ENCODE data around the gene TGIF1.

Gene TGIF1

GRCh38 chr18:3440341-3440740 lies 9.6 kb upstream of the TGIF1 start:
- no peak for DNase-seq

GRCh38 chr18:3441290-3441689 lies 8.7 kb upstream of the TGIF1 start:
- no peak for DNase-seq

GRCh38 chr18:3442919-3443318 lies 7.1 kb upstream of the TGIF1 start:
- no peak for DNase-seq

- no peak for DNase-seq
Measured at GRCh38 chr18:3444296-3444695, 5.7 kb upstream of the TGIF1 start.

GRCh38 chr18:3444954-3445353 lies 5.0 kb upstream of the TGIF1 start:
- no peak for DNase-seq

- no peak for DNase-seq
Measured at GRCh38 chr18:3447068-3447894, 2.7 kb upstream of the TGIF1 start.

DNA sequence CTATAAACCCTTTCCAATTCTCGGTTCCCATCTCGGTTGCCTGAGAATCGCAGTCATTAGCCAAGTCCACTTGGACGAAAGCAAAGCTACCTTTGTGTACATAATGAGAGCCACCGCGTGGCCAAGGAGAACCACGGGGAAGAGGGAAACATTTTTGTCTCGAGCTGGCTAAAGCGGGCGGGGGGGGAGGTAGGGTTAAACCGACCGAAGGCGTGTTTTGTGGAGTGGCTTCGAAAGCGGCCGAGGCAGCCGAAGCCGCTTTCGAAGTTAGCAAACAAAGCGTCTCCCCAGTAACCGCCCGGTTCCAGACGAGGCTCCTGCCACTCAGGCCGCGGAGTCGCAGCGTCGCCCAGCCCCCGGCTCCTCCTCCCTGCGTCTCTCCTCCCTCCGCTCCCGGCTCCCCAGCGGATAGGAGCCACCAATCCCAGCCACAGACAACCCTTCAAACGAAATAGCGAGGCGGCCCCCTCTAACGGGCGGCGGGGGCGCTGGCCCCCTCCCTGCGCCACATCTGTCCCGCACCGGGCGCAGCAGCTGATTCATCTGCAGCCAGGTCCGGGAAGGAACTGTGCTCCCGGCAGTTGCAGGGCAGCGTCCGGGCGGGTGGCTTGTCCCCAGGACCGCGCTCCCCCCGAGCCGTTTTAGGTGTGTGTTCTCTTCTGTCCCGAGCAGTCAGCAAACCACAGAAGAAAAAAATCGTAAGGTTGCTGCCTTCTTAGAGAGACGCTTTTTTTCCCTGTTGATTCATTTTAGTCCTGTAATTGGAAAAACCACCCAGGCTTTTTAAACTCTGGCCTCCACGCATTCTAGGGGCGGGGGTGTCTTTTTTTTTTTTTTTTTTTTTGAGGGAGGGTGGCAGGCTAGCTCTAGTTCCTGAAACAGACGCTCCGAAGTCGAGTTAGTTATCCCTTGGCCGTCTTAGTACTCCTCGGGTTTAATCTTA lies 1.8 kb upstream of the TGIF1 start:
- peak; percentile 97 for DNase-seq

GRCh38 chr18:3448838-3449511 lies 997 bp upstream of the TGIF1 start:
- DNase-seq = peak; percentile 87

GRCh38 chr18:3449512-3450011 lies 410 bp upstream of the TGIF1 start:
- no peak for DNase-seq

- no peak for DNase-seq
Measured at GRCh38 chr18:3450799-3451182, 819 bp downstream of the TGIF1 start.

DNA sequence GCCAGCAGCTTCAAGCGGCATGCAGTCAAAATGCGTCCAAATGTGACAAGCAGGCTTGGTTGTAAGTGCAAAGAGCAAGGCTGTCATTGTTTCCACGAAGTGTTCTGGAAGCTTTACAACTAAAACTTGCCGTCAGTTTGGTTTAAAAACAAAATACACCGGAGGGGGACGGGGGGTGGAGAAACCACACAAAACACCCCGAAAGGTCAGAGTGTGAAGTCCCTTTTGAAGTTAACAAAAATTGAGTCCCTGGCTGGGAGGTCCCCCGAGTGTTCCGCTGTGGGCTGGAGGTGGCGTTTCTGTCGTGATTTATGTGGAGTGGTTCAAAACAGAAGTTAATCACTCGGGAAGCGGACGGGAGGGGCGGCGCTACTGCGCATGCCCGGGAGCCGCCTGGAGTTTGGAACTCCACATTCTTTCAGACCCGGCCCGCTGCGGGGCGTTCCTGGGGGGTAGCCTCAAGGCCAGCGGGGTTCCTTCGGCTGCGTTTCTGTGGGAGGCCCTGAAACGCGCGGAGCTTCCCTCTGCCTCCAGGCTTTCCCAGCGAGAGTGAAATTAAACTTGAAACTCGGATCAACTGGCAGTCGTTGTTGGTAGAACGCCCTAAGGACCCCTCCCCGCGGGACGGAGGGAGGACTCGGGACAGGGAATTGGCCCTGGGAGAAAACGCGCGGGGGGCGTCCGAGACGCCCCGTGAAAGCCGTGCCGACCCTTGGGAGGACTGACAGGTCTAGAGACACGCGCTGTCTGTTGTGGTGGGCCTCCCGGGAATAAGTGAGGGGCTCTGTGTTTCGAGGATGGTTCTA lies 1.4 kb downstream of the TGIF1 start:
- DNase-seq = peak; percentile 82

DNA sequence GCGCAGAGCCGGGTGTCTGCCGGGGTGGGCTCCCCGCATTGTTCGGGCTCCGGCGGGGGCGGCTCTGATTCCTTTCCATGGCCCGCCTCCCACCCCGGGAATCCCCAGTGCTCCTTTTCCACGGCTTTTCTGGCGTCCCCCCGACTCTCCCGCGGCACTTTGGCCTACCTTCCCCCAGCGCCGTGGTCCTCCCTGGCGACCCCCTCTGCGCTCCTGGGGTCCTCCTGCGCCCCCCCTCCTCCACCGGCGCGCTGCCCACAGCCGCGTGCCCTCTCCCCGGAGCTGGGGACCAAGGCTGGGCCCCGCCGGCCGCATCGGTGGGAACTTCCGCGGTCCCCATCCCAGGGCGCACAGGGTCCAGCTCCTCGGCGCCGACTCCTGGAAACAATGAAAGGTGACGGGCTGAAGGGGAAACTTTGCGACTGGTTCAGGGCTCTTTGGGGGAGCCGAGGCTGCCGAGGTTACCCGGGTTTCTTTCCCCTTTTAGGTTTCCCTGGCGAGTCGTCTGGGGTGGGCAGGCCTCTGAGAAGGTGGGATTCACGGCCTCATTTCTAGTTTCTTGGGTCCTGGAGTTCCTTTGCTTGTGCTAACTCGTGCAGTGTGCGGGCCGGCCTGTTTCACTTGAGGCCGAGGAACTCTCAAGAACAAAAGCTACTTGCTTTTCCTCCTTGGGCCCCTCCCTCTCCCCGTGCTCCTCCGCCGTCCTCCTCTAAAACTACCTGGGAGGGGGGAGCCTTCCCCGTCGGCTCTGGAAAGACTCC lies 2.2 kb downstream of the TGIF1 start:
- no peak for DNase-seq

DNA sequence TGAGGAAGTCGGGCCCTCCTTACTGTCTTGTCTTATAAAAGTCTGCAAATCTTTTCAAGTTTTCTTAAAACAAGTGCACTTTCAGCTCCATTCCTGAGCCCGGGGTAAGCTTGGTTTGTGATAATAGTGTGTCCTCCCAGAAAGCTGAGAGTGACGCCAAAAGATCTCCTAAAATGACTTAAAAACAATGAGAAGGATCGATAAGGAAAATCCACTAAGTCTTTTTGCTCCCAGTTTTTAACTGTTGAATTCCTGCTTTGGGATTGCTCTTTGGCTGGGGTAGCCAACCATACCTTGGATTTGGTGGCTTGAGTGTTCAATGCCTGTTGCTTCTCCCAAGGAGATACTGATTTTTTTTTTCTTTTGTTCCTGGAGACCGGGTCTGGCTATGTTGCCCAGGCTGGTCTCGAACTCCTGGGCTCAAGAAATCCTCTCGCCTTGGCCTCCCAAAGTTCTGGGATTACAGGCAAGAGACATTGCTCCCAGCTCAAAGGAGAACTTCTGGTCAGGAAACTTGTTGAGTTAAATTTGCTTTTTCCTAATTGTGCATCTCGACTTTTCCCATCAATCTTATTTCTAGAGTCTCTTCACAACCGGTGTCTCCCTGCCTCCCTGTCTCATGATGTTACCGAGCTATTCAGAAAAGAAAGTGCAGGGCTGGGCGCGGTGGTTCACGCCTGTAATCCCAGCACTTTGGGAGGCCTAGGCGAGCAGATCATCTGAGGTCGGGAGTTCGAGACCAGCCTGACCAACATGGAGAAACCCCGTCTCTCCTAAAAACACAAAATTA lies 3.0 kb downstream of the TGIF1 start:
- no peak for DNase-seq

GRCh38 chr18:3453540-3454364 lies 3.8 kb downstream of the TGIF1 start:
- DNase-seq = peak; percentile 90

DNA sequence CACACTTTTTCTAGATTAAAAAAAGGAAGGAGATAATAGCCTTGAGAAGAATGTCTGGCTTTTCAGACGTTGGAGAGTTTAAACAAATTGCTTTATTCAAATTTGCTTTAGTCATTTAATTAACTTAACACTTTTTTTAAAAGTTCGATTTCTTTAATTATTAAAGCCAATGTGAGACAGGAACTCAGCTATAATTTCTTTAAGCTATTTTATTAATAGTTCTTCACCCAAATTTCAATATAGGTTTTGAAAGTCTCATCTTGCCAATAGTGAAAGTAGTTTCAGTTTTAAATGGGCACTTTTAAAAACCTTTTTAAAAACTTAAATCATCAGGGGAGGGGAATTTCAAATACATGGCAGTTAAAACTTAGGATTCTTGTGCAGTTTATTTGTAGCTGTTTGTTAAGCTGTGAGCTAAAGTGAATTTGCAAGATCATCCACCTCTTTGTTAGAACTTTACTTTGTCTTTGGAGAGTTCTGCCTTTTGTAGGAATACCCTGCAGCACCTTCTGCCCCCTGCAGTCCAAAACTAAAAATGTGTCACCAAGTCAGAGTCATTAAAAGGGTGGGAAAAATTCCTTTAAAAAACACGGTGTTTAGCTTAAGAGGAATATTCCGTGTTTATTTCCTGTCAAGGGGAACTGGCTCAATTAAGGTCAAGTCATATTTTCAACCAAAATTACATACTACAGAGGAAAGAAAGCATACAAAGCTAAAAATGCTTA lies 4.6 kb downstream of the TGIF1 start:
- no peak for DNase-seq

DNA sequence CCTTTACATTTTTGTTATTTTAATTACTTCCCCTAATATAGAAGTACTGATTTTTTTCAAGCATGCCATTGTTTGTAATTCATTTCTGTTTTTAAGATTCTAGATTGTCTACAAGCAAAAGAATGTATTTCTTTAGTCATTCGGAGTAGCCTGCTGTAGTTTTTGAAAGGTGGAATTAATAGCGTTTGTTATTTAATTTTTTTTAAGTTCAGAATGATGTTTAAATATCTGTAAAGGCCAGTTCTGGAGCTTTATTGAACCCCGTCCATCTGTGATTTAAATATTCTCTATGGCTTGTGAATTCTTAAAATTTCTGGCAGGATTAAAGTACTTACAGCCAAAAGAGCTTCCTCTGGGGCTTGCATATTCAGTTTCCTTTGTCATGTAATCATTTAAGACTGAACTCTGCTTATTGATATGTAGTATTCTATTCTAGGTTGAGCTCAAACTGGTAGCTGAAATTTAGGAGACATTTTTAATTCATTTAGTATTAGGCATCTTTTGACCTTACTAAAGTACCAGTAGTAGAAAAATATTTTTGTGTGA lies 5.2 kb downstream of the TGIF1 start:
- no peak for DNase-seq

- DNase-seq = no peak
Measured at GRCh38 chr18:3455907-3456685, 6.1 kb downstream of the TGIF1 start.

DNA sequence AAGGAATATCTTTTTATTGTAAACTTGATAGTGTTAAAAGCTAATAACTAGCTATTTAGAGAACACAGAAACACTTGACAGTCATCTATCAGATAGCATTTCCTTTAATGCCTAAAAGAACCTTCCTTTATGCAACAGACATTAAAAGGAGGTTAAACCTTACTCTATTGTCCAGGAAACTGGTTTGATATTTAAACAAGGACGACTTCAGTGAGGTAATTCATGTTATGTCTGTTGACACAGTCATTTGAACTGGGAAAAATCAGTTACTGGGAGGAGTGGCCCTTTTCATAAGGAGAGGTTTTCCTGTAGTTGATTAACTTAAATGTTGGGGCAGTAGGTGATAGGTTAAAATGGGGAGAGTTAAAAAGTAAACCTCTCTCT lies 6.7 kb downstream of the TGIF1 start:
- no peak for DNase-seq

Measured in amniotic stem cell (primary cell).